HepG2 (cell line): Measurements from ENCODE around the gene MYD88. TPM values are rescaled to one million over a fixed set of nuclear protein-coding genes. Genes with fewer than 3 reads are reported as not detected.

Experiments
- AGO2 ChIP-seq: fragments of 200-400 bp; formaldehyde crosslinking; optimal IDR thresholded peaks from 2 replicates; pipeline ENCODE3; 2017; ENCODE audit warnings: mild to moderate bottlenecking, low read depth, low read length, moderate library complexity
- ARID5B ChIP-seq: IDR thresholded peaks from 2 replicates; pipeline ENCODE4 v1.4.0; 2020; ENCODE audit warnings: mild to moderate bottlenecking, missing genetic modification reagents
- E2F2 ChIP-seq: sonication (generic); formaldehyde crosslinking; IDR thresholded peaks from 2 replicates; pipeline ENCODE4 v1.4.0; 2020; ENCODE audit warnings: missing genetic modification reagents, borderline replicate concordance
- IKZF1 ChIP-seq: fragments of 450-650 bp; IDR thresholded peaks from 2 replicates; pipeline ENCODE4 v1.7.1; 2016
- RBFOX2 ChIP-seq: fragments of 200-400 bp; formaldehyde crosslinking; IDR thresholded peaks from 2 replicates; pipeline ENCODE4 v1.6.1; 2017; ENCODE audit warnings: low read depth, mild to moderate bottlenecking, low read length
- RXRB ChIP-seq: IDR thresholded peaks from 2 replicates; pipeline ENCODE4 v1.6.1; 2016; ENCODE audit warnings: borderline replicate concordance, missing genetic modification reagents, missing compliant biosample characterization
- TEAD2 ChIP-seq: sonication (generic); formaldehyde crosslinking; IDR thresholded peaks from 2 replicates; pipeline ENCODE4 v1.9.0; 2021; ENCODE audit warnings: missing genetic modification reagents
- ZNF20 ChIP-seq: sonication (generic); formaldehyde crosslinking; IDR thresholded peaks from 2 replicates; pipeline ENCODE4 v1.4.0; 2020; ENCODE audit warnings: mild to moderate bottlenecking, moderate library complexity, missing genetic modification reagents
- ZNF235 ChIP-seq: sonication (generic); formaldehyde crosslinking; IDR thresholded peaks from 2 replicates; pipeline ENCODE4 v1.8.1; 2023; ENCODE audit warnings: mild to moderate bottlenecking, missing genetic modification reagents, borderline replicate concordance
- ZNF253 ChIP-seq: sonication (generic); formaldehyde crosslinking; IDR thresholded peaks from 2 replicates; pipeline ENCODE4 v1.8.0; 2022; ENCODE audit warnings: mild to moderate bottlenecking, missing genetic modification reagents, borderline replicate concordance
- ZNF574 ChIP-seq: sonication (generic); formaldehyde crosslinking; IDR thresholded peaks from 2 replicates; pipeline ENCODE4 v1.4.0; 2020; ENCODE audit warnings: missing genetic modification reagents
- polyA plus RNA-seq, 8 experiments: library from polyadenylated mRNA; depleted of rRNA in 3 of 8; stranded (reverse) in 7 of 8; unstranded in 1 of 8; fragments of >200 nt; fragmentation: Illumina TruSeq in 4 of 8; extraction: Trizol in 4 of 8; gene quantifications; 2 replicates each; pipeline versions ENCODE4 v1.2.1 to v1.2.3, GENCODE V29; 2011 to 2016; ENCODE audit warnings: low read depth in 4 of 8, missing spikeins in 1 of 8, mixed read lengths in 1 of 8; ENCODE audit not compliant: insufficient read depth in 1 of 8
- total RNA-seq, 5 experiments: library from RNA; depleted of rRNA; stranded (reverse); fragments of >200 nt; fragmentation: Illumina TruSeq; extraction: Trizol; gene quantifications; 2 replicates each; pipeline ENCODE4 v1.2.3, GENCODE V29; 2016; ENCODE audit warnings: low read depth in 1 of 5
- TF ChIP-seq, protein P1 (sequence below): sonication (generic); formaldehyde crosslinking; IDR thresholded peaks from 2 replicates; pipeline ENCODE4 v1.4.0; 2020; ENCODE audit warnings: missing genetic modification reagents, borderline replicate concordance
- TF ChIP-seq, protein P2 (sequence below): sonication (generic); formaldehyde crosslinking; IDR thresholded peaks from 2 replicates; pipeline ENCODE4 v1.5.1; 2020; ENCODE audit warnings: mild to moderate bottlenecking, moderate library complexity, missing genetic modification reagents

The MYD88 gene
- total and polyA plus RNA-seq, 2 of the 13 experiments (the other 11 are each of a cell fraction or from before 2014, with no cell fraction given) = 7.6 to 32.7 TPM

DNA sequence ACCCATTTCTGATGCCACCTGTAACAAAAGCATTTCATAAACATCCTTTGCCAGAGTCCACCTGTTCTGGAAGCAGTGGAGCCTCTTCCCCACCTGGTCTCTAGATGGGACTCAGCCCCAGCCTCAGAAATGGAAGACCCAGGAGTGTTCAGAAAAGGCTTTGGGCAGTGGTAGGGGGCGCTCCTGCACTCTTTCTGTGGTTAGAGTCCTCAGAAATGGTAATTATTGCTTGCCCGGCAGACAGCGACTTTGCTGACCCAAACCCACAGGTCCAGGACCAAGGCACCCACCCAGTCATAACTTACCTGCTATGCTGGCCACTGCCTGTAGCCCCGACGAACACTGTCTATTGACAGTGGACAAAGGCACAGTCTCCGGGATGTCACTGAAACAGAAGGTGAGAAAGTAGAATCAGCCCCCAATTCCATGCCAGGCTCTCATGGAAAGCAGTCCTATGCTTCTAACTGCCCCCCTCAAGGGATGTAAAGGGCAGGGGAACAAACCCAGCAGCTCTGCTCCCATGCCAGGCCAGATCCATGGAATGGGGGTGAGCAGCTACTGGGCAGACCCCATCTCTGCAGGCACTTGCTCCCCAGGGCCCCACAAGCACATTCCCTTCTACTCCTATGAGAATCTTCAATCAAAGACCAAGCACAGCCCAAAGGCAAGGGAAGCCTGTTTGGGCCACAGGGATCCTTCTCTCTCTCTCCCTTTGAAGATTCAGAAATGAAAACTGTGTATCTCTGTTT lies 6.7 kb upstream of the MYD88 start (continued):
- 0 out of 2 replicates have a peak, but pooled peaks have one; percentile 25 for TF ChIP-seq RXRB
- TF ChIP-seq, protein P1, sequence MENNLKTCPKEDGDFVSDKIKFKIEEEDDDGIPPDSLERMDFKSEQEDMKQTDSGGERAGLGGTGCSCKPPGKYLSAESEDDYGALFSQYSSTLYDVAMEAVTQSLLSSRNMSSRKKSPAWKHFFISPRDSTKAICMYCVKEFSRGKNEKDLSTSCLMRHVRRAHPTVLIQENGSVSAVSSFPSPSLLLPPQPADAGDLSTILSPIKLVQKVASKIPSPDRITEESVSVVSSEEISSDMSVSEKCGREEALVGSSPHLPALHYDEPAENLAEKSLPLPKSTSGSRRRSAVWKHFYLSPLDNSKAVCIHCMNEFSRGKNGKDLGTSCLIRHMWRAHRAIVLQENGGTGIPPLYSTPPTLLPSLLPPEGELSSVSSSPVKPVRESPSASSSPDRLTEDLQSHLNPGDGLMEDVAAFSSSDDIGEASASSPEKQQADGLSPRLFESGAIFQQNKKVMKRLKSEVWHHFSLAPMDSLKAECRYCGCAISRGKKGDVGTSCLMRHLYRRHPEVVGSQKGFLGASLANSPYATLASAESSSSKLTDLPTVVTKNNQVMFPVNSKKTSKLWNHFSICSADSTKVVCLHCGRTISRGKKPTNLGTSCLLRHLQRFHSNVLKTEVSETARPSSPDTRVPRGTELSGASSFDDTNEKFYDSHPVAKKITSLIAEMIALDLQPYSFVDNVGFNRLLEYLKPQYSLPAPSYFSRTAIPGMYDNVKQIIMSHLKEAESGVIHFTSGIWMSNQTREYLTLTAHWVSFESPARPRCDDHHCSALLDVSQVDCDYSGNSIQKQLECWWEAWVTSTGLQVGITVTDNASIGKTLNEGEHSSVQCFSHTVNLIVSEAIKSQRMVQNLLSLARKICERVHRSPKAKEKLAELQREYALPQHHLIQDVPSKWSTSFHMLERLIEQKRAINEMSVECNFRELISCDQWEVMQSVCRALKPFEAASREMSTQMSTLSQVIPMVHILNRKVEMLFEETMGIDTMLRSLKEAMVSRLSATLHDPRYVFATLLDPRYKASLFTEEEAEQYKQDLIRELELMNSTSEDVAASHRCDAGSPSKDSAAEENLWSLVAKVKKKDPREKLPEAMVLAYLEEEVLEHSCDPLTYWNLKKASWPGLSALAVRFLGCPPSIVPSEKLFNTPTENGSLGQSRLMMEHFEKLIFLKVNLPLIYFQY (CRISPR knock-in tag) = 0 out of 2 replicates have a peak, but pooled peaks have one; percentile 37
- 0 out of 2 replicates have a peak, but pooled peaks have one; percentile 39 for TF ChIP-seq ZNF253 (CRISPR knock-in tag)
- TF ChIP-seq RBFOX2 = peak; percentile 46; the same call in 1 of the 2 replicates
- TF ChIP-seq ZNF574 = no peak
- TF ChIP-seq ZNF235 (CRISPR knock-in tag) = no peak
- no peak for TF ChIP-seq ARID5B (CRISPR knock-in tag)
- TF ChIP-seq IKZF1 = no peak
- TF ChIP-seq E2F2 = no peak
- TF ChIP-seq, protein P2, sequence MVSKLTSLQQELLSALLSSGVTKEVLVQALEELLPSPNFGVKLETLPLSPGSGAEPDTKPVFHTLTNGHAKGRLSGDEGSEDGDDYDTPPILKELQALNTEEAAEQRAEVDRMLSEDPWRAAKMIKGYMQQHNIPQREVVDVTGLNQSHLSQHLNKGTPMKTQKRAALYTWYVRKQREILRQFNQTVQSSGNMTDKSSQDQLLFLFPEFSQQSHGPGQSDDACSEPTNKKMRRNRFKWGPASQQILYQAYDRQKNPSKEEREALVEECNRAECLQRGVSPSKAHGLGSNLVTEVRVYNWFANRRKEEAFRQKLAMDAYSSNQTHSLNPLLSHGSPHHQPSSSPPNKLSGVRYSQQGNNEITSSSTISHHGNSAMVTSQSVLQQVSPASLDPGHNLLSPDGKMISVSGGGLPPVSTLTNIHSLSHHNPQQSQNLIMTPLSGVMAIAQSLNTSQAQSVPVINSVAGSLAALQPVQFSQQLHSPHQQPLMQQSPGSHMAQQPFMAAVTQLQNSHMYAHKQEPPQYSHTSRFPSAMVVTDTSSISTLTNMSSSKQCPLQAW (CRISPR knock-in tag) = no peak
- TF ChIP-seq ZNF20 (CRISPR knock-in tag) = no peak
- TF ChIP-seq AGO2 = peak; percentile 13
- no peak for TF ChIP-seq TEAD2 (CRISPR knock-in tag)
